Measurements from ENCODE around the gene ETV1.

The ETV1 gene

DNA sequence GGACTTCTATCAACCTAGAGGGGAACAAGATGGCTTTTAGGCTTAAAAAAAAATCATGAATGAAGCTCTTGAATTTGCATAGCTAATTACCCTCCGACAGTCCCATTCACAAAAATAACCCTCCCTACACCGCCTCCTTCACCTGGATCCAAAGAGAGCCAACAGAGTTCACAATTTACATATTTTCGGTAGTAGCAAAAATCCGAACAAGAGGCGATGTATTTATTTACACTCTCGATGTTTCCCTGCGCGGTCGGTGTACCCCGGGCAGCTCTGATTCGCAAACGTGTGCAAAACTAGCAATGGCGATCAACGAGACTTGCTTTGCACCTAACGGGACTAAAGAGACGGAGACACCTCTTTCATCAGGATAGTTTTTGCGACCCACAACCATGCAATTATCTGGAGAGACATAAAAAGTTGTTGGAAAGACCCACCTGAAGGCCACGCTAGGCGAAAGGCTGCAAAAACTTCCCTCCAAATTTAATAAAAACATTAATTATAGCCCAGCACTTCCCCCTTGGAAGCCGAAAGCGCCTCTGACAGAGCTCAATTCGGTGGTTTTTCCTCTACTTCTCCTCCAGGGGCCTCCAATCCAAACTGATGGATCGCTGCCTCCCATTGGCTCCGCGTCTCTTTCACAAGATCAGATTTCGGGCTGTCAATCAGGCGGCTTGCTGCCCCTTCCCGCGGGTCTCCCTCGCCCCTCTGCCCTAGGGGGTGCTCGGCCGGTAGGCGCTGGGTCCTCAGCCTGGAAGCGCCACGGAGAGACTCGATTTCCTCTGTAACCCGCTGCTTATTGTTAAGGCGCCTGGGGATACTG is at the start of gene ETV1:
TSS of gene ETV1 (minus strand) at position 541 of the 823 bp plus-strand sequence. CDS start 614 bp downstream, outside the sequence.
- DNase-seq (ENCODE audit: low read depth): no peak
- TF ChIP-seq, protein P1, sequence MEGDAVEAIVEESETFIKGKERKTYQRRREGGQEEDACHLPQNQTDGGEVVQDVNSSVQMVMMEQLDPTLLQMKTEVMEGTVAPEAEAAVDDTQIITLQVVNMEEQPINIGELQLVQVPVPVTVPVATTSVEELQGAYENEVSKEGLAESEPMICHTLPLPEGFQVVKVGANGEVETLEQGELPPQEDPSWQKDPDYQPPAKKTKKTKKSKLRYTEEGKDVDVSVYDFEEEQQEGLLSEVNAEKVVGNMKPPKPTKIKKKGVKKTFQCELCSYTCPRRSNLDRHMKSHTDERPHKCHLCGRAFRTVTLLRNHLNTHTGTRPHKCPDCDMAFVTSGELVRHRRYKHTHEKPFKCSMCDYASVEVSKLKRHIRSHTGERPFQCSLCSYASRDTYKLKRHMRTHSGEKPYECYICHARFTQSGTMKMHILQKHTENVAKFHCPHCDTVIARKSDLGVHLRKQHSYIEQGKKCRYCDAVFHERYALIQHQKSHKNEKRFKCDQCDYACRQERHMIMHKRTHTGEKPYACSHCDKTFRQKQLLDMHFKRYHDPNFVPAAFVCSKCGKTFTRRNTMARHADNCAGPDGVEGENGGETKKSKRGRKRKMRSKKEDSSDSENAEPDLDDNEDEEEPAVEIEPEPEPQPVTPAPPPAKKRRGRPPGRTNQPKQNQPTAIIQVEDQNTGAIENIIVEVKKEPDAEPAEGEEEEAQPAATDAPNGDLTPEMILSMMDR (IDR thresholded peaks at IDR 0.05; ENCODE audit: low read depth, low read length, missing control alignments): no peak
- no peak within 1 kb of the TSS for H3K4me3 ChIP-seq (ENCODE audit: low read depth, low read length)

DNA sequence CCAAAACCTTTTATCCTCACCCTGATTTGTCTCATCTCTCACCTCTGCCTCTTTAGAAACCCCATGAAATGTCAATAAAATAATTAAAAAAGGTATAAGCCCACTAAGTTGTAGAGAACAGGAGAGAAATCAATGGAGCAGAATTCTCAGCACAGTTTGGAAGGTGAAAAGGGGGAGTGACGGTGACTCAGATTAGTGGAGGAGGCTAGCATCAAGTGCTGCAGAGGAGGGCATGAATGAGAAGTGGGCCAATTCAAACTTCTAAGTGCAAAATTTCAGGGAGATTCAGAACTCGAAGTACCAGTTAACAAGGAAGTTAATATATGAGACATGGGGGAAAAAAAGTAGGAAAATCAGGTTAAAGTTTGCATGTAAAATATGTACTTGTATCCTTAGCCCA is 34.9 kb upstream of the ETV1 start:
- TF ChIP-seq, protein P1 (IDR thresholded peaks at IDR 0.05; ENCODE audit: low read depth, low read length, missing control alignments): no peak
- no peak for DNase-seq (ENCODE audit: low read depth)
- no peak overlapping the region for H3K4me3 ChIP-seq (ENCODE audit: low read depth, low read length)

DNA sequence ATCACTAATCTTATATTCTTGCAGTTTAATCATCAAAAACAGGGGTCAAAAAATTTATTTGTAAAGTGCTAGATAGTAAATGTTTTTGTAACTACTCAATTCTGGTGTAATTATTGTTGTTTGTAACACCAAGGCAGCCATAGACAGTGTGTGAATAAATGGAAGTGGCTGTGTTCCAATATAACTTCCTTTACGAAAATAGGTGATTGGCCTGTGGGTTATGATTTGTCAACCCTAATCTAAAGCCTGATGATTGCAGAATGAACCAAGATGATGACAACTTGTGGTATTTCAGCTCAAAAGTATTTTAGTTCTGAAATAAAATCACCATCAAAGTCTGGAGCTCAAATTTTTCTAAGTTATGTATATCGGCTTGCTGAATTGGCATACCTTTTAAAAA is 34.4 kb upstream of the ETV1 start:
- TF ChIP-seq, protein P1 (IDR thresholded peaks at IDR 0.05; ENCODE audit: low read depth, low read length, missing control alignments): no peak
- DNase-seq (ENCODE audit: low read depth): no peak
- H3K4me3 ChIP-seq (ENCODE audit: low read depth, low read length): no peak overlapping the region

DNA sequence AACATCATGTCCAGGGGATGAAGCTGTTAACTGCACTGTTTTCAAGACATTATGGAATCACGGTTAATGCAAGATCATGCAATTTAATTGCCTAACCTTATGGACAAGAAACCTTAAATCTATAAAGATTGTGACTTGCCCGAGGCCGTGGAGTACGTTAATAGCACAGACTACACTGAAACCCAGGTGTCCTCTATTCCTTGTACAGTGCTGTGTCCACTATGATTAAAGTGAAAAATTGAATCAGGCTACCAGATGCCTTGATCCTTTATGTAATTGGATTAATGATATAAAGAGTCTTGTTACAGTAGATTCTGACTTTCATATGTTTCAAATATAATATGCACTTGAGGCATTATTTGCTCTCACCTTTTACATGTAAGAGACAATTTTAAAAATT is 33.9 kb upstream of the ETV1 start:
- TF ChIP-seq, protein P1 (IDR thresholded peaks at IDR 0.05; ENCODE audit: low read depth, low read length, missing control alignments): no peak
- H3K4me3 ChIP-seq (ENCODE audit: low read depth, low read length): no peak overlapping the region
- DNase-seq (ENCODE audit: low read depth): no peak

DNA sequence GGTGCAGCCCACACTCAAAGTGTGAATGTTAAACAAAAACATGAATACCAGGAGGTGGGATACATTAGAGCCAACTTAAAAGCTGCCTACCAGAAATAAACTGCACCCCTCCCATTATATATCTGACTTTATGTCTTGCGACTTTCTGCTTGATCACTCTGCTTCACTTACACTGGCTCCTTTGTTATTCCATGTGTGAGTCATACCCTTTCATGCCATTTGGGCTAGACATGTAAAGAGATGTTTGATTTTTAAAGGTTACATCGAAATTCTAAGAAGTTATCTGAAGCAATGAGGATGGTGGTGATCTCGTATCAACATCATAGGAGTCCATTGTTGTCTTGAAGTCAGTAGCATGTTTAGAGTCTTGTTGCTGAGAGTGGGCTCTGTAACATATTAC is 31.6 kb upstream of the ETV1 start:
- TF ChIP-seq, protein P1 (IDR thresholded peaks at IDR 0.05; ENCODE audit: low read depth, low read length, missing control alignments): no peak
- no peak for DNase-seq (ENCODE audit: low read depth)

DNA sequence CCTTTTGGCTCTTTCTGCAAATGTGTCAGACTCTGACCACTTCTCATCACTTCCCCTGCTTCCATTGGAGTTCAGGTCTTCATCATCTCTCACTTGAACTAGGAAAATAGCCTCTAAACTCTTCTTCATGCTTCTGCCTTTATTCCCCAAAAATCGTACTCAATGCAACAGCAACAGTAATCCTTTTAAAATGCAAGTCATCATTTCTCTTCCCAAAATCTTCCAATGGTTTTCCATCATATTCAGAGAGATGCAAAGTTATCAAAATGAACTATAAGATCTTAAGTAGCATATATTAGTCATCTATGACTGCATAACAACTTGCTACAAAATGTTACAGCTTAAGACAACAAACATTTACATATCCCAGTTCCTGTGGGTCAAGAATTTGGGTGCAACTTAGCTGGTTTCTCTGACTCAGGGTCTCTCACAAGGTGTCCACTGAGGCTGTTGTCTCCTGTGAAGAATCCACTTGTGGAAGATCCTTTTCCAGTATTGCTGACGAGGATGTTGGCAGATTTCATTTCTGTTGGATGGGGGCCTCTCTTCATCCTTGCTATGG is 31.0 kb upstream of the ETV1 start:
- TF ChIP-seq, protein P1 (IDR thresholded peaks at IDR 0.05; ENCODE audit: low read depth, low read length, missing control alignments): no peak
- no peak overlapping the region for H3K4me3 ChIP-seq (ENCODE audit: low read depth, low read length)
- no peak for DNase-seq (ENCODE audit: low read depth)

More for the DNA sequence above, 31.6 kb upstream of the ETV1 start:
- no peak overlapping the region for H3K4me3 ChIP-seq (ENCODE audit: low read depth, low read length)
